ENCODE measurements around the gene AHCYL2.

Gene AHCYL2

GRCh38 chr7:129359638-129360037 lies 134.8 kb downstream of the AHCYL2 start:
- no peaks in the 10 kb centered on the region for H3K36me3 ChIP-seq (ENCODE audit: insufficient read depth, low read length)
- H3K4me2 ChIP-seq (ENCODE audit: low read depth, low read length, poor library complexity, severe bottlenecking) = no peak overlapping the region
- H3F3A ChIP-seq (ENCODE audit: low read depth) = no peaks in the 10 kb centered on the region
- no peaks in the 10 kb centered on the region for H3K9me2 ChIP-seq (replicated peaks; ENCODE audit: low read depth, low read length)
- H2AFZ ChIP-seq (ENCODE audit: low read length) = no peak overlapping the region
- H3K27me3 ChIP-seq (ENCODE audit: insufficient read depth, low read length, poor library complexity, severe bottlenecking) = no peaks in the 10 kb centered on the region
- no peak overlapping the region for H3K4me3 ChIP-seq (ENCODE audit: low read length, poor library complexity, severe bottlenecking)
- H4K20me1 ChIP-seq (ENCODE audit: insufficient read depth, low read length, poor library complexity, severe bottlenecking) = no peaks in the 10 kb centered on the region
- H3K4me1 ChIP-seq (ENCODE audit: insufficient read depth, low read length, poor library complexity, severe bottlenecking) = no peaks in the 10 kb centered on the region
- H3K9ac ChIP-seq (ENCODE audit: low read depth, low read length, poor library complexity, severe bottlenecking) = no peak overlapping the region
- H3K79me2 ChIP-seq (ENCODE audit: insufficient read depth, low read length) = no peaks in the 10 kb centered on the region
- no peaks in the 10 kb centered on the region for H3K9me3 ChIP-seq (ENCODE audit: insufficient read depth, low read depth, low read length)
- no peak for TF ChIP-seq EZH2phosphoT487 (IDR thresholded peaks at IDR 0.05; ENCODE audit: borderline replicate concordance)
- TF ChIP-seq CTCF (conservative IDR thresholded peaks at IDR 0.05; ENCODE audit: low read length) = no peak

DNA sequence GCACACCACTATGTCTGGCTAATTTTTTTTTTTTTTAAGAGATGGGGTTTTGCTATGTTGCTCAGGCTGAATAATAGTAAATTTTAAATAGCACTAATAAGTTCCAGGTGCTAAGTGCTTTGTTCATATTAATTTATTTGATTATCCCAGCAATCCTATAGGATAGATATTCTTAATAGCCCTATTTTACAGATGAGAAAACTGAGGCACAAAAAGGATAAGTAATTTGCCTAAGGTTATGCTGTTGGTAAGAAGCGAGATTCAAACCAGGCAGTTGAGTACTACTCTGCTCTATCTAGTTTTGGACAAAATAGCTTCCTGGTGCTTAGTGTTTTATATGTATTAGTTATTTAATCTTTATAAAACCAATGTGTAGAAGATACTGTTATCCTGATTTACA lies 136.9 kb downstream of the AHCYL2 start:
- H3K9ac ChIP-seq (ENCODE audit: low read depth, low read length, poor library complexity, severe bottlenecking) = no peak overlapping the region

DNA sequence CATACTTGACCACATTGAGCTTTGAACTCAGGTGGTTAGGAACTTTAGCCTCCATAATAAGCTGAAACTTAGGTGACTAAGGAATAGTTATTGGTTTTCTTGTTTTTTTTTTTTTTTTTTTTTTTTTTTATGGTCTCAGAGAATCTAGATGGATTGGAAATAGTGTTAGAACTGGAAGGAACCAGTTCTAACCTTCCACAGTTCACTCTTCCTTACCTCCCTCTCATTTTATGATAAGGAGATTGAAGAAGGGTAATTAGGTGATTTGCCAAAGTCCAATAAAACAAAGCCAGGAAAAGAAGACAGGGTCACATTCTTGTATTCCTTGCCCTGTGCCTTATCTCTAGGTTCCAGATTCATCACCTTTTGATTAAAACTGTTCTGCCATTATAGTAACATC lies 137.7 kb downstream of the AHCYL2 start:
- Histone ChIP-seq H3K36me3 (ENCODE audit: insufficient read depth, low read length) (no peaks in the 10 kb centered on the region), H3F3A (ENCODE audit: low read depth) (no peaks in the 10 kb centered on the region), H3K4me3 (ENCODE audit: low read length, poor library complexity, severe bottlenecking) (no peak overlapping the region), H2AFZ (ENCODE audit: low read length) (no peak overlapping the region), H3K9me2 (replicated peaks; ENCODE audit: low read depth, low read length) (no peaks in the 10 kb centered on the region), H3K4me1 (ENCODE audit: insufficient read depth, low read length, poor library complexity, severe bottlenecking) (no peaks in the 10 kb centered on the region), H4K20me1 (ENCODE audit: insufficient read depth, low read length, poor library complexity, severe bottlenecking) (no peaks in the 10 kb centered on the region), H3K79me2 (ENCODE audit: insufficient read depth, low read length) (no peaks in the 10 kb centered on the region), H3K4me2 (ENCODE audit: low read depth, low read length, poor library complexity, severe bottlenecking) (no peak overlapping the region), H3K27me3 (ENCODE audit: insufficient read depth, low read length, poor library complexity, severe bottlenecking) (no peaks in the 10 kb centered on the region), H3K9me3 (ENCODE audit: insufficient read depth, low read depth, low read length) (no peaks in the 10 kb centered on the region), H3K9ac (ENCODE audit: low read depth, low read length, poor library complexity, severe bottlenecking) (no peak overlapping the region)
- TF ChIP-seq CTCF (conservative IDR thresholded peaks at IDR 0.05; ENCODE audit: low read length) (no peak), EZH2phosphoT487 (IDR thresholded peaks at IDR 0.05; ENCODE audit: borderline replicate concordance) (no peak)

More for the DNA sequence above, 136.9 kb downstream of the AHCYL2 start:
- no peaks in the 10 kb centered on the region for H3K4me1 ChIP-seq (ENCODE audit: insufficient read depth, low read length, poor library complexity, severe bottlenecking)
- H3K4me3 ChIP-seq (ENCODE audit: low read length, poor library complexity, severe bottlenecking) = no peak overlapping the region
- H3K4me2 ChIP-seq (ENCODE audit: low read depth, low read length, poor library complexity, severe bottlenecking) = no peak overlapping the region
- no peaks in the 10 kb centered on the region for H3K27me3 ChIP-seq (ENCODE audit: insufficient read depth, low read length, poor library complexity, severe bottlenecking)
- H3K9me3 ChIP-seq (ENCODE audit: insufficient read depth, low read depth, low read length) = no peaks in the 10 kb centered on the region
- H3K79me2 ChIP-seq (ENCODE audit: insufficient read depth, low read length) = no peaks in the 10 kb centered on the region
- H2AFZ ChIP-seq (ENCODE audit: low read length) = no peak overlapping the region
- no peaks in the 10 kb centered on the region for H3K9me2 ChIP-seq (replicated peaks; ENCODE audit: low read depth, low read length)
- TF ChIP-seq CTCF (conservative IDR thresholded peaks at IDR 0.05; ENCODE audit: low read length) = no peak
- no peak for TF ChIP-seq EZH2phosphoT487 (IDR thresholded peaks at IDR 0.05; ENCODE audit: borderline replicate concordance)
- no peaks in the 10 kb centered on the region for H3F3A ChIP-seq (ENCODE audit: low read depth)
- no peaks in the 10 kb centered on the region for H3K36me3 ChIP-seq (ENCODE audit: insufficient read depth, low read length)
- H4K20me1 ChIP-seq (ENCODE audit: insufficient read depth, low read length, poor library complexity, severe bottlenecking) = no peaks in the 10 kb centered on the region

Measured in Loucy (cell line).